Measurements from ENCODE around the gene ATG10. TPM values are rescaled to one million over a fixed set of nuclear protein-coding genes. Genes with fewer than 3 reads are reported as not detected.
"Not testable (repeated sequence)": the region's sequence is repeated elsewhere in the genome, so short reads cannot be mapped to it uniquely, and the experiment has no call there.

ATG10 gene
- total RNA-seq, 1 experiment from 2014 or later = 1.6 TPM

- DNase-seq (ENCODE audit: low spot score) = no peak
Observed at GRCh38 chr5:82054004-82054710, 82.3 kb downstream of the ATG10 start.

- DNase-seq (ENCODE audit: low spot score) = no peak
Observed at GRCh38 chr5:82057051-82057450, 85.2 kb downstream of the ATG10 start.

- DNase-seq (ENCODE audit: low spot score) = no peak
Observed at GRCh38 chr5:82058710-82059109, 86.9 kb downstream of the ATG10 start.

DNA sequence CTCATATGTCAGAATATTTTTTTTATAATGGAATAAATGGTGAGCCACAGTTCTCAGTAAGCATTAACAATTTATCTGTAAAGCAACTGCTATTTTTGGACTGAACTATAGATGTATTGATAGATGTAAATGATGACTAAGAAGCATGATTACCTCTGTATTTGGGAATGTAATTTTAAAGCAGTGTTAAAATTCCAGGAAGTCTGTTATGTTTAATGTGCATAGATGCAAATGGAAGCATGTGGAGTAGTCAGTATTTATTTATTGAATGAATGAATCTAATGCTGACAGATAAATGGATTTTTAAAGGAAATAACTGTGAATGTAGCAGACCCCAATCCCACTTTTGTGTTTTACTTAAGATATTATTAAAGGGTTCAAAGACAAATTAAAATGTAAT lies 95.0 kb downstream of the ATG10 start:
- DNase-seq (ENCODE audit: low spot score) = no peak

- DNase-seq (ENCODE audit: low spot score) = not testable (repeated sequence)
Observed at GRCh38 chr5:82068042-82068441, 96.2 kb downstream of the ATG10 start.

GRCh38 chr5:82068723-82069122 lies 96.9 kb downstream of the ATG10 start:
- DNase-seq (ENCODE audit: low spot score) = no peak

DNA sequence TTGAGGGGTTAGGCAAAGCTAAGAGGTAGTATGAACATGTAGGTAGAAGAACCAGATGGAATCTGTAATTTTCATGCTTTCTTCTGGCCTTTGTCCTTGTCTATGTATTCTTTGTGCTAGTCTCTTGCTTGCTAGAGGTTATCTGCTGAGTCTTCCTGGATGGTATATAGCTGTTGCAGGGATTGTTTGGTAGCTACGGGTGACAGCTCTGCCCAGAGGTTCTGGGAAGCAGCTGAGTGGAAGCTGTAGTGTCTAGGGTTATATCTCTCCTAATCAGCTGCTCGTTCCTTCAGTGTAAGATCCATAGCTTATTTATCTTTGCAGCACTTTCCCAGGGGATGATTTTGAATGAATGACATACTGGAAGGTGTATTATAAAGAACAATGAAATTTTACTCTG lies 100.3 kb downstream of the ATG10 start:
- DNase-seq (ENCODE audit: low spot score) = no peak

DNA sequence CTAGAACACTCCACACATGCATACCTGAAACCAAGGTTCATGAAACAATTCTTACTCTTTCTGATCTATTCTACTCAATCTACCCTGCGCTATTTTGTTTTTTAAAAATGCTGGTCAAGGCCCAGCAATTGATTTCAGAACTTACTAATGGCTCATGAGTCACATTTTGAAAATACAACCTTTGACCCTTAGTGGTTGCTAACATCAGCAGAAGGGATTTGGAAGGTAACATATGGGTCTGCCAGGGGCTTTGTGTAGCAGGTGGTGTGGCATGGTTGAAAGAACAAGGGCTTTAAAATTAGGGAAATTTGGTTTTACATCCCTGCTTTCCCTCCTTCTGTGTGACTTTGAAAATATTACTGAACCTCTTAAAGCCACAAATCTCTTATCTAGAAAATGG lies 101.4 kb downstream of the ATG10 start:
- no peak for DNase-seq (ENCODE audit: low spot score)

DNA sequence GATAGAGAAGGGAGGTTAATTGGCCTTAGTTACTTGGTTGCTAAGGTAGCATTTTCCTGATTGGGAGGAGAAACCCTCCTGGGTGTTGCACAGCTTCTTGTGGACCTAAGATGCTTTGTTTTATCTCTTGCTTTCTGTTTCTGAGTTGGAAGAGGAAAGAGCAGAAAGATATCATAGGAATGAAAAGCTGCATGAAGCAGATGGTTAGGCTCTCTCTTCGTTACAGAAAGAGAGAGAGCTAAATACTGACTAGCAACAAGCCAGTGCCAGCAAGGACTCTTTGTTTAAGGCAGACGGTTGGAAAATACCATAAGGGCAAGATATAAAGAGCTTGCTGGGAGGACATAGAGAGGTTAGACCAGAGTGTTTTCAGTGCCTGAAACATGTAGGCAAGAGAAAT lies 103.1 kb downstream of the ATG10 start:
- DNase-seq (ENCODE audit: low spot score) = no peak

DNA sequence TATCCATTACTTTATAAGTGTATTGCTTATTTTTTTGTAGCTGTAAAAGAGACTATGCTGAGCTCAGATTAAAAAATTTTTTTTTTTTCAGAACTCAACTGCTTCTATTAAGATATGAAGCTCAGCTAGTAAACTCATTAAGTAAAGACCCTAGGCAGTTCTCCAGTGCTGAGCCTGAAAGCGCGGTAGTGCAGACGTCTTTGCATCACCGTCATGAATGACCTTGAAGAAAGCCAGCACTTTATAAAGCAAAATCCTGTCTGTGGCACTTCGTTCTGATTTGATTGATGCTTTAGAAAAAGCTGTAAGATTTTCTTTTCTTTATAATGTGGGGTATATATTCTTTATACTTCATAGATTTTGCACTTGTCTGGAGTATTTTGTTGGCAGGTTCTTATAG lies 105.7 kb downstream of the ATG10 start:
- no peak for DNase-seq (ENCODE audit: low spot score)

GRCh38 chr5:82091617-82092016 lies 119.8 kb downstream of the ATG10 start:
- DNase-seq (ENCODE audit: low spot score) = no peak

GRCh38 chr5:82095536-82095935 lies 123.7 kb downstream of the ATG10 start:
- DNase-seq (ENCODE audit: low spot score) = no peak

DNA sequence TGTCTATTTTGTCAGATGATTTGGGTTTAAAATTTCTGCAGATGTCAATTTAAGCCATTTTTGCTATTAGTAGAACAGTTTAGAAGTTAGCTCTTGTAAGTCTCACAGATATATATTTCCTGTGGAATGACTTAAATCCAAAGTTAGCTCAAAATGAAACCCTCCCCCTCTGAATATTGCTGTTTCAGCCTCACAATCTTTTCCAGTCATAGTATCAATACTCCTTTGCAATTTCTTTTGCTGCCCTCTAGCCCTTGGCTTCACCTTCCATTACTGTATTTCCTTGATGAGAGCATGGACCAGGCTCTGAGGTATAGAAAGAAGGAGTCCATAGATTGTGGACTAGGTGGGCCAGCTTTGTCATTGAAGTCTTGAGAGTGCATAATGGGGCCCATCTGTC lies 124.4 kb downstream of the ATG10 start:
- no peak for DNase-seq (ENCODE audit: low spot score)

DNA sequence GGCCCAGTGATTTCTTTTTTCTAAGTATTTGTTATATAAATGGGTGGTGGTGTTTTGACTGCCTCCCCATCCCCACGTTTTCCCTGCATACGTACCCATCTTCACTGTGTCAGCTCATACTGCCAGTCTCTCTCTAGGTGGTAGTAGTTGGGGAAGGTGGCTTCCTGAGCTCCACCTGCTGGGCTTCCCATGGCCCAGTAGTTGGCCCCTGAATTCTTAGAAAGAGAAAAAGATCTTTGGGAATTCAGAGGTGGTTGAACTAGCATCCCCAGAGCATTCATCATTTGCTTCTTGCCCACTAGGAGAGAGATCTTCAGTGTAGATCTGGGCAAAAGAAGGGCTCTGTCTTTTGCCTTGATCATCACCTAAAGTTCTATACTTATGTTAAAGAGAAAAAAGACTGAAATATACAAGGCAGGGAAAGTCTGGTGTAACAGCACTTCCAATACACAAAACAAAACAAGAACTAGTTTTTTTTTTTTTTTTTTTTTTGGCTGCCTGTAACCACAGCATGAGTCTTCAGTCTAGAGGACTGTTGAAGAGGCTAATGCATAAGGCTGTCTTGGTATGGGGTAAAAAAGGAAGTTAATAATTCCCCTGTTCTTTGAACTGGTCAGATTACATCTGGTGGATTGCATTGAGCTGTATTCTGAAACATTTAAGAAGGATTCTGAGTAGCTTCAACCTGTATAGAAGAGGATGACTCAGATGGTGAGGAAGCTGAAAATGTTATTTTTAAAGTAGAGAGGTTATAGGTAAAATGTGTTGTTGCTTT lies 128.7 kb downstream of the ATG10 start:
- DNase-seq (ENCODE audit: low spot score) = no peak

DNA sequence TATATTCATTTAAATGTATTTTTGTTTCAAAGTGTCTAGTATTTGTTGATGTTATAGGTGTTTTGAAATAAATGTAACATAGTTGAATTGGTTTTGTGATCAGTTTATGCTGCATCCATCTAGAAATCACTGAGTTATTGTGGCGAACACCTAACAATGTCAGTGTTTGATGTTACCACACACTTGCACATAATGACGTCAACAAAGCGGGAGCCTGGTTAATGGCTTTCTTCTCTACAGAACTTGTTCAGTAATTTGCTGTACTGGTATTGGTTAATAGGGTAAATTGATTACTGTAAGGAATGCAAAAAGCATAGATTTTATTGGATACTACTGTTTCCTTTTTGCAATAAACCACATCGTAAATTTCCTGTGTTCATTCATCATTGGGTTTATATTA lies 133.0 kb downstream of the ATG10 start:
- DNase-seq (ENCODE audit: low spot score) = no peak

DNA sequence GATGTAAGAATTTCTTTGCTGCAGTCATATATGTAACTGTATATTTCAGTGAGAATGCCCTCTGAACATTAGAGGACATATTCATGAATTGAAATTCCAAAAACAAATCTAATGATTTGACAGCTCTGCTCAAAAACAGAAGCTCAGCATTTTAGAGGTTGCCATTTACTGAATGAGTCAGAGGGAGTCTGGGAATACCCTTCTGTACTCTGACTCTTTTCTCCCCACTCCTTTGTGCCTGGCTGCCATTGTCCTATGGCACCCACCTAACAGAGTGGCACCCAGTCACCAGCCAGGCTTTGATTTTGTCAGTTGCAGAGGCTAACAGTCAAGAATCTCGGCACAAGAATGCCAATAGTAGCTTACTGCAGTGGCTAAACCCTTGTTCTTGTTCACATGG lies 133.6 kb downstream of the ATG10 start:
- no peak for DNase-seq (ENCODE audit: low spot score)

- no peak for DNase-seq (ENCODE audit: low spot score)
Observed at GRCh38 chr5:82106207-82106606, 134.4 kb downstream of the ATG10 start.

DNA sequence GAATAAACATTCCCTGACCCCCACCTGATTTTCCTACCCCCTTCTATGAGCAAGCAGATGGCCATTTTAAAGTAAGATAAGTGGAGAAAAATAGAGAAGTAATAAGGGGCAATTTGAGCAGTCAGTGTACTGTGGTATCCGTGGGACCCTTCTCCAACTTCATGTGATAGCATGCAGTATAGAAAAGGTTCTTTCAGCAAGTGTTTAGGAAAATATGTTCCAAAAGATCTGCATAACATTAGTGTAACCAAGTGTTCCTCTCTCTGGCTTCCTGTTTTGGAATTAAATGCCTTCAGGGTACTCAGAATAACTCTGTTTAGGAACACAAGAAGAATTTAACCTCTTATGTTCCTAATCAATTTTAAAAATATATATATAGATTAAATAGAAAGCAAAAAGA lies 134.9 kb downstream of the ATG10 start:
- DNase-seq (ENCODE audit: low spot score) = no peak

DNA sequence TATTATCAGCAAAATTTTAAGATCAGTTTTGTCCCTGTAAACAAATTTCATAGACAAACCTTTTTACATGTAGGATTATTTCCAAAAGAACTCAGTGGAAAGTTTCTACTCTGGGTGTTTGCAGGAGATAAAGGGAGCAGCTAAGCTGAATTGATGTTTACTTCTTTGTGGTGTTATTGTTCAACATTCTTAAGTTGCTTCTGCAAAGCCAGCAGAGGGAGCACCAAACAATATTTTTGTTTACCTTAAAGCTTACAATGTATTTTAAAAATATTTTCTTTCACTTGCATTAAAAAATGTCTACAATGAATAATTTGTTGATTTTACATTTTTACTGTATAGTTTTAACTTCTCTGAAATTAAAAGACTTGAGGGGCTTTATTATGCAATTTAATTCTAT lies 135.4 kb downstream of the ATG10 start:
- DNase-seq (ENCODE audit: low spot score) = peak; percentile 9

GRCh38 chr5:82109013-82109412 lies 137.2 kb downstream of the ATG10 start:
- no peak for DNase-seq (ENCODE audit: low spot score)

DNA sequence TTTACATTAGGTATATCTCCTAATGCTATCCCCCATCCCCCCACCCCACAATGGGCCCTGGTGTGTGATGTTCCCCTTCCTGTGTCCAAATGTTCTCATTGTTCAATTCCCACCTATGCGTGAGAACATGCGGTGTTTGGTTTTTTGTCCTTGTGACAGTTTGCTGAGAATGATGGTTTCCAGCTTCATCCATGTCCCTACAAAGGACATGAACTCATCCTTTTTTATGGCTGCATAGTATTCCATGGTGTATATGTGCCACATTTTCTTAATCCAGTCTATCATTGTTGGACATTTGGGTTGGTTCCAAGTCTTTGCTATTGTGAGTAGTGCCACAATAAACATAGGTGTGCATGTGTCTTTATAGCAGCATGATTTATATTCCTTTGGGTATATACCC lies 138.1 kb downstream of the ATG10 start:
- not testable (repeated sequence) for DNase-seq (ENCODE audit: low spot score)

DNA sequence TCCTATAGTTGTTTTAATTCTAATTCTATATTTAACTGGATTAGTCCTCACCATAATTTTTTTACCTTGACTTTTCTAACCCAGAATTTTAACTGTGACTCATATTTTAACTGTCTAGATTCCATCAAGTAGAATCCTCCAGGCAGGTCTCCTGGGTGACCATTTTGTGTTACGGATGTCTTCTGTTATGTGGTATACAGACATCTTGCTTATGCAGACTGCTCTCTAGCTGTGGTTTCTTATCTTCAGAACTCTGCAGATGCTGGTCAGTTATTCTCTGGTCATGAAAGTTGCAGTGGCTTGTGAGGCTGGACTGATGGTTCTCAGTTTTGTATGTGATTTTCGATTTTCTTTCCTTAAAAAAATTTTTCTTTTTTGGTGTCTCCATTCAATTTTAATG lies 139.4 kb downstream of the ATG10 start:
- no peak for DNase-seq (ENCODE audit: low spot score)

DNA sequence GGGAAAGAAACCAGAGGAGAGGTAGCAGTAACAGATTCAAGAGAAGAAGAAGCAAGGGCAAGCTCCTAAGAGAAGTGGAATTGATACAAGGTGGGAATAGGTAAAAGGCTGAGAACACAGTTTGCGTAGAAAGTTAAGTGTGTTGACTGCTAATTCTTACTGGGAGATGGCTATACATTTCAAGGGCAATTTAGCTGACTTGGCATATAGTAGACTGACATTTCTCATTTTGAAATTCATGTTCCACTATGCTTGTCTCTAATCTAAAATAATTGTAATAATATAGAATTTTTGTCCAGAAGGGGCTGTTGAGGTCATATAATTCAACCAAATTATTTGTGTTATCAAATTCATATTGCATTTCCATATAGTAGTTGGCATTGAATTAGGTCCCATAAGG lies 144.0 kb downstream of the ATG10 start:
- no peak for DNase-seq (ENCODE audit: low spot score)
